Measurements from ENCODE around the gene KRT83. TPM values are rescaled to one million over a fixed set of nuclear protein-coding genes. Genes with fewer than 3 reads are reported as not detected.

The KRT83 gene
- total RNA-seq, 4 donors from 2014 or later, result not detected

DNA sequence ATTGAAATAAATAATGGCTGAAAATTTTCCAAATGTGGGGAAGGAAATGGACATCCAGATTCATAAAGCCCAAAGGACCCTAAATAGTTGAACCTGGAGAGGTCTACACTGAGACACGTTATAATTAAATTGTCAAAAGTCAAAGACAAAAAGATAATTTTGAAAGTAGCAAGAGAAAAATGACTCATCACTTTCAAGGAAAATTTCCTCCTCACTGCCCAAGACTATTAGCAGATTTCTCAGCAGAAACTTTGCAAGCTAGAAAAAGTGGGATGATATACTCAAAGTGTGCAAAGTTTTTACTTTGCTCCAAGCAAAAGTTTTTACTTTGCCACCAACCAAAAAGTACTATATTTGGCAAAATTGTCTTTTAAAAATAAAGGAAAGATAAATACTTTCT lies 15.9 kb upstream of the KRT83 start:
- H3K4me3 ChIP-seq, result no peak overlapping the region
- H3K4me1 ChIP-seq, result no peaks in the 10 kb centered on the region
- no peak overlapping the region for H3K27ac ChIP-seq
- TF ChIP-seq CTCF (IDR thresholded peaks at IDR 0.05) (no peak), POLR2A (IDR thresholded peaks at IDR 0.05) (no peak), EP300 (IDR thresholded peaks at IDR 0.05) (no peak)
- no peak for DNase-seq (ENCODE audit: low spot score in 2 of 2)
- H3K27me3 ChIP-seq, result peaks cover 0 to 3% of the 10 kb centered on the region in 2 donors
- H3K9me3 ChIP-seq, result peaks cover 0 to 24% (median 7%) of the 10 kb centered on the region in 4 donors
- no peaks in the 10 kb centered on the region for H3K36me3 ChIP-seq
- WGBS, 2 donors, result 56 to 57% methylated on average over 1 of the region's 1 CpG

- Histone ChIP-seq H3K4me1 (no peaks in the 10 kb centered on the region), H3K36me3 (no peaks in the 10 kb centered on the region), H3K4me3 (no peak overlapping the region), H3K27ac (no peak overlapping the region), H3K9me3 (peaks cover 0 to 24% (median 7%) of the 10 kb centered on the region in 4 donors), H3K27me3 (peaks cover 0 to 3% of the 10 kb centered on the region in 2 donors)
- no peak for DNase-seq (ENCODE audit: low spot score in 2 of 2)
- 63 to 84% methylated on average over 2 of the region's 2 CpGs for WGBS, 2 donors
- TF ChIP-seq POLR2A (IDR thresholded peaks at IDR 0.05) (no peak), CTCF (IDR thresholded peaks at IDR 0.05) (no peak), EP300 (IDR thresholded peaks at IDR 0.05) (no peak)
Observed at GRCh38 chr12:52336641-52337040, 15.4 kb upstream of the KRT83 start.

DNA sequence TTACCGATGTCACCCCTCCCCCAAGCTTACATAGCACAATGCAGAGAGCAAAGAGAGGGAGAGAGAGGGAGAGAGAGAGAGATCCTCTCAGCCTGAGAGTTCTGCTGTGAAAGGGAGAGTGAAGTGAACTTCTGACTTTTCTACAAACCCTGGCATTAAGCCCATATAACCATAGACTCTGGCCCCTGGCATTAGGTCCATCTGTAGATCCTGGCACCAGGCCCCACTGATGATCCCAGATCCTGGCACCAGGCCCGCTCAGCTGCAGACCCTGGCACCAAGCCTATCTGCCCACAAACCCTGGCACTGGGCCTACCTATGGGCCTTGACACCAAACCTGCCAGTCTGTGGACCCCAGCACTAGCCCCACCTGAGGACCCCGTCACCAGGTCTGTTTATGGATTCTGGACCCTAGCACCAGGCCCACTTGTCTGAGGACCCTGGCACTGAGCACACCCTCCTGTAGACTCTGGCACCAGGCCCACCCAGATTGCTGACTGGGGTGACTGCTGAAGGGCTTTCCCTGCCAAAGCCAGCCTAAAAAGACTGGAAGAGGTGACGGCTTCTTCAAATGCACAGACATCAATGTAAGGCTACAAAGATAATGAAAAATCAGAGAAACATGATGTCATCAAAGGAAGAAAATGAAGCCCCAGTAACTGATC lies 14.5 kb upstream of the KRT83 start:
- Histone ChIP-seq H3K4me3 (no peak overlapping the region), H3K27ac (no peak overlapping the region), H3K9me3 (peaks cover 0 to 24% (median 7%) of the 10 kb centered on the region in 4 donors), H3K36me3 (no peaks in the 10 kb centered on the region), H3K27me3 (no peaks in the 10 kb centered on the region), H3K4me1 (no peaks in the 10 kb centered on the region)
- TF ChIP-seq EP300 (IDR thresholded peaks at IDR 0.05), result no peak
- no peak for TF ChIP-seq CTCF (IDR thresholded peaks at IDR 0.05)
- TF ChIP-seq POLR2A (IDR thresholded peaks at IDR 0.05), result no peak
- DNase-seq (ENCODE audit: low spot score in 2 of 2), result no peak
- WGBS, 2 donors, result 83 to 85% methylated on average over 4 of the region's 4 CpGs

- no peaks in the 10 kb centered on the region for H3K36me3 ChIP-seq
- no peaks in the 10 kb centered on the region for H3K4me1 ChIP-seq
- H3K9me3 ChIP-seq, result peaks cover 0 to 24% (median 7%) of the 10 kb centered on the region in 4 donors
- no peak for TF ChIP-seq EP300 (IDR thresholded peaks at IDR 0.05)
- TF ChIP-seq CTCF (IDR thresholded peaks at IDR 0.05), result no peak
- no peak for TF ChIP-seq POLR2A (IDR thresholded peaks at IDR 0.05)
- no peak overlapping the region for H3K4me3 ChIP-seq
- no peak for DNase-seq (ENCODE audit: low spot score in 2 of 2)
- no peak overlapping the region for H3K27ac ChIP-seq
- WGBS, 2 donors, result 89 to 93% methylated on average over 3 of the region's 3 CpGs
- H3K27me3 ChIP-seq, result no peaks in the 10 kb centered on the region
Observed at GRCh38 chr12:52334185-52334584, 13.0 kb upstream of the KRT83 start.

- no peaks in the 10 kb centered on the region for H3K4me1 ChIP-seq
- H3K27ac ChIP-seq, result no peak overlapping the region
- TF ChIP-seq POLR2A (IDR thresholded peaks at IDR 0.05) (no peak), EP300 (IDR thresholded peaks at IDR 0.05) (no peak), CTCF (IDR thresholded peaks at IDR 0.05) (no peak)
- no peak overlapping the region for H3K4me3 ChIP-seq
- DNase-seq (ENCODE audit: low spot score in 2 of 2), result no peak
- H3K36me3 ChIP-seq, result no peaks in the 10 kb centered on the region
- no peaks in the 10 kb centered on the region for H3K27me3 ChIP-seq
- WGBS, 2 donors, result 60 to 68% methylated on average over 3 of the region's 3 CpGs
- H3K9me3 ChIP-seq, result peaks cover 0 to 24% (median 7%) of the 10 kb centered on the region in 4 donors
Observed at GRCh38 chr12:52333321-52333720, 12.1 kb upstream of the KRT83 start.

Measured in tibial nerve (tissue), 4 donors.